MM.1S (cell line): ENCODE results near the gene C1QTNF3.
"Not testable (repeated sequence)": the region's sequence is repeated elsewhere in the genome, so short reads cannot be mapped to it uniquely, and the experiment has no call there.

Source experiments
- EZH2phosphoT487 ChIP-seq: fragments of 300-600 bp; sonication (generic); IDR thresholded peaks from 2 replicates; pipeline ENCODE4 v1.6.1; 2018; ENCODE audit warnings: antibody characterized with exemption, low read length
- TF ChIP-seq, protein P1 (sequence below): fragments of 300-600 bp; sonication (generic); IDR thresholded peaks from 2 replicates; pipeline ENCODE4 v1.5.1; 2016; ENCODE audit warnings: antibody characterized with exemption, low read length, mixed read lengths

DNA sequence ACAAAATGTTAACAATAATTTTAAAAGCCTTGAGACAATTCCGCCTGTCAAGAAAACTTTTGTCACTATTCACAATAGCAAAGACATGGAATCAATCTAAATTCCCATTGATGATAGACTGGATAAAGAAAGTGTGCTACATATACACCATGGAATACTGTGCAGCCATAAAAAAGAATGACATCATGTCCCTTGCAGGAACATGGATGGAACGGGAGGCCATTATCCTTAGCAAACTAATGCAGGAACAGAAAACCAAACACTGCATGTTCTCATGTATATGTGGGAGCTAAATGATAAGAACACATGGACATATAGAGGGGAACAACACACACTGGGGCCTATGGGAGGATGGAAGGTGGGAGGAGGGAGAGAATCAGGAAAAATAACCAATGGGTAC lies 12.4 kb downstream of the C1QTNF3 start:
- TF ChIP-seq, protein P1, sequence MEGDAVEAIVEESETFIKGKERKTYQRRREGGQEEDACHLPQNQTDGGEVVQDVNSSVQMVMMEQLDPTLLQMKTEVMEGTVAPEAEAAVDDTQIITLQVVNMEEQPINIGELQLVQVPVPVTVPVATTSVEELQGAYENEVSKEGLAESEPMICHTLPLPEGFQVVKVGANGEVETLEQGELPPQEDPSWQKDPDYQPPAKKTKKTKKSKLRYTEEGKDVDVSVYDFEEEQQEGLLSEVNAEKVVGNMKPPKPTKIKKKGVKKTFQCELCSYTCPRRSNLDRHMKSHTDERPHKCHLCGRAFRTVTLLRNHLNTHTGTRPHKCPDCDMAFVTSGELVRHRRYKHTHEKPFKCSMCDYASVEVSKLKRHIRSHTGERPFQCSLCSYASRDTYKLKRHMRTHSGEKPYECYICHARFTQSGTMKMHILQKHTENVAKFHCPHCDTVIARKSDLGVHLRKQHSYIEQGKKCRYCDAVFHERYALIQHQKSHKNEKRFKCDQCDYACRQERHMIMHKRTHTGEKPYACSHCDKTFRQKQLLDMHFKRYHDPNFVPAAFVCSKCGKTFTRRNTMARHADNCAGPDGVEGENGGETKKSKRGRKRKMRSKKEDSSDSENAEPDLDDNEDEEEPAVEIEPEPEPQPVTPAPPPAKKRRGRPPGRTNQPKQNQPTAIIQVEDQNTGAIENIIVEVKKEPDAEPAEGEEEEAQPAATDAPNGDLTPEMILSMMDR, result not testable (repeated sequence)
- TF ChIP-seq EZH2phosphoT487, result not testable (repeated sequence)
